HepG2 (cell line): ENCODE data around the gene IL1R1. TPM values are rescaled to one million over a fixed set of nuclear protein-coding genes. Genes with fewer than 3 reads are reported as not detected.
A peak's percentile ranks its signal among the peaks of the same experiment; 100 is the strongest.

ENCODE experiments used
- ATAC-seq: fragments of 200-7000 bp; cut with Tn5 transposase; 3 replicates; pipeline ENCODE4 v1.9.1; 2020; ENCODE audit warnings: mild to moderate bottlenecking, moderate library complexity
- BruUV-seq: library from RNA; stranded (reverse); fragments of 400-500 nt; replicated peaks from 2 replicates; lab custom pipeline; 2021; lab: Mats Ljungman, UMichigan
- CTCF ChIA-PET: fragments of 300-600 bp; formaldehyde crosslinking; extraction: SDS; loops from one replicate; lab custom pipeline; 2021; ENCODE audit warnings: low total read pairs, inconsistent platforms, low intra/inter-chr PET ratio; lab: Yijun Ruan, JAX
- POLR2A ChIA-PET: fragments of 350-600 bp; sonication (Branson Sonifier 250); formaldehyde crosslinking; loops from one replicate; lab custom pipeline; 2020; ENCODE audit warnings: antibody characterized with exemption, inconsistent platforms; lab: Yijun Ruan, JAX
- DNase-seq: peaks from one replicate; pipeline ENCODE4 v3.0.0-alpha.2; 2015; ENCODE audit warnings: low spot score
- FAIRE-seq: peaks from 3 replicates; lab custom pipeline; 2011; peaks lifted over from hg19 to GRCh38; lab: Jason Lieb, UNC
- H2AFZ ChIP-seq: one replicate; pipeline ENCODE4 v1.6.1; 2011; ENCODE audit warnings: low read length, inconsistent platforms
- H3K27ac ChIP-seq: fragments of 300-600 bp; 3 replicates; pipeline ENCODE4 v1.8.0; 2011; ENCODE audit warnings: mixed run types, mild to moderate bottlenecking, mixed read lengths, low read length, inconsistent platforms; ENCODE audit not compliant: insufficient read depth; ENCODE audit errors: extremely low read length
- H3K27me3 ChIP-seq, 2 experiments: fragments of 200-600 bp in 1 of 2; 2 replicates in 1 of 2; 3 replicates in 1 of 2; pipeline versions ENCODE4 v1.6.0 to v1.8.0; 2011; ENCODE audit warnings: low read length in 2 of 2, mild to moderate bottlenecking in 2 of 2, moderate library complexity in 2 of 2, inconsistent platforms in 1 of 2; ENCODE audit not compliant: insufficient read depth in 2 of 2, control insufficient read depth in 1 of 2
- H3K36me3 ChIP-seq, 2 experiments: fragments of 200-600 bp in 1 of 2; replicated peaks in 1 of 2; 2 replicates in 1 of 2; 3 replicates in 1 of 2; pipeline versions ENCODE4 v1.5.1 to v1.8.0; 2011; ENCODE audit warnings: low read length in 2 of 2, inconsistent platforms in 1 of 2; ENCODE audit not compliant: insufficient read depth in 2 of 2, control insufficient read depth in 1 of 2
- H3K4me1 ChIP-seq: 2 replicates; pipeline ENCODE4 v1.5.1; 2012; ENCODE audit warnings: low read length, inconsistent platforms; ENCODE audit not compliant: insufficient read depth
- H3K4me2 ChIP-seq: 2 replicates; pipeline ENCODE4 v1.6.0; 2011; ENCODE audit warnings: low read depth, low read length, inconsistent platforms
- H3K4me3 ChIP-seq, 3 experiments: fragments of 200-600 bp in 1 of 3; sonication (generic), shearing (Covaris generic) in 1 of 3; replicated peaks in 1 of 3; 2 replicates each; pipeline ENCODE4 v1.5.1; 2011 to 2016; ENCODE audit warnings: low read length in 3 of 3, inconsistent platforms in 2 of 3, low read depth in 2 of 3, mild to moderate bottlenecking in 2 of 3, control low read depth in 1 of 3, mixed read lengths in 1 of 3; ENCODE audit not compliant: insufficient read depth in 1 of 3
- H3K79me2 ChIP-seq: one replicate; pipeline ENCODE4 v1.6.1; 2011; ENCODE audit warnings: low read length, inconsistent platforms; ENCODE audit not compliant: insufficient read depth
- H3K9ac ChIP-seq: 2 replicates; pipeline ENCODE4 v1.6.0; 2011; ENCODE audit warnings: mild to moderate bottlenecking, low read depth, low read length, inconsistent platforms; ENCODE audit not compliant: insufficient read depth
- H3K9me3 ChIP-seq: 2 replicates; pipeline ENCODE4 v1.5.1; 2012; ENCODE audit warnings: mild to moderate bottlenecking, low read length
- H4K20me1 ChIP-seq: 2 replicates; pipeline ENCODE4 v1.6.0; 2011; ENCODE audit warnings: inconsistent platforms, mild to moderate bottlenecking, low read length, moderate library complexity; ENCODE audit not compliant: insufficient read depth
- CAMTA2 ChIP-seq: sonication (generic); formaldehyde crosslinking; IDR thresholded peaks from 2 replicates; pipeline ENCODE4 v1.4.0; 2020; ENCODE audit warnings: mild to moderate bottlenecking, missing genetic modification reagents, borderline replicate concordance
- LBX2 ChIP-seq: sonication (generic); formaldehyde crosslinking; IDR thresholded peaks from 2 replicates; pipeline ENCODE4 v1.5.0; 2020; ENCODE audit warnings: missing genetic modification reagents, mild to moderate bottlenecking, borderline replicate concordance
- SIX4 ChIP-seq: sonication (generic); formaldehyde crosslinking; IDR thresholded peaks from 2 replicates; pipeline ENCODE4 v1.4.0; 2020; ENCODE audit warnings: missing genetic modification reagents
- SP1 ChIP-seq, 2 experiments: fragments of 450-650 bp in 1 of 2; sonication (generic) in 1 of 2; formaldehyde crosslinking in 1 of 2; IDR thresholded peaks; 2 replicates each; pipeline versions ENCODE4 v1.4.0 to v1.6.1; 2016 to 2020; ENCODE audit warnings: missing genetic modification reagents in 1 of 2
- ZNF121 ChIP-seq: sonication (generic); formaldehyde crosslinking; IDR thresholded peaks from 2 replicates; pipeline ENCODE4 v1.5.0; 2020; ENCODE audit warnings: mild to moderate bottlenecking, missing genetic modification reagents
- ZNF264 ChIP-seq: sonication (generic); formaldehyde crosslinking; IDR thresholded peaks from 2 replicates; pipeline ENCODE4 v1.4.0; 2020; ENCODE audit warnings: missing genetic modification reagents
- WGBS: methylation state at CpG from one replicate; pipeline ENCODE4 v1.1.6; 2017; ENCODE audit warnings: low lambda C conversion rate; 5-methylcytosine and 5-hydroxymethylcytosine counted together
- in situ Hi-C: cut with HindIII; loops from 2 replicates; pipeline ENCODE4 v1.10.0; 2017; ENCODE audit warnings: low pct_unique_long_range_greater_than_20kb; ENCODE audit not compliant: extremely low pct_ligation_motif_present
- intact Hi-C: fragments of 100-400 bp; cut with micrococcal nuclease; formaldehyde crosslinking; loops from one replicate; pipeline ENCODE4 v1.10.0; 2022; ENCODE audit not compliant: unreplicated experiment
- polyA plus RNA-seq, 8 experiments: library from polyadenylated mRNA; depleted of rRNA in 3 of 8; stranded (reverse) in 7 of 8; unstranded in 1 of 8; fragments of >200 nt; fragmentation: Illumina TruSeq in 4 of 8; extraction: Trizol in 4 of 8; gene quantifications; 2 replicates each; pipeline versions ENCODE4 v1.2.1 to v1.2.3, GENCODE V29; 2011 to 2016; ENCODE audit warnings: low read depth in 4 of 8, missing spikeins in 1 of 8, mixed read lengths in 1 of 8; ENCODE audit not compliant: insufficient read depth in 1 of 8
- total RNA-seq, 5 experiments: library from RNA; depleted of rRNA; stranded (reverse); fragments of >200 nt; fragmentation: Illumina TruSeq; extraction: Trizol; gene quantifications; 2 replicates each; pipeline ENCODE4 v1.2.3, GENCODE V29; 2016; ENCODE audit warnings: low read depth in 1 of 5

The IL1R1 gene
- total and polyA plus RNA-seq, 2 of the 13 experiments (the other 11 are each of a cell fraction or from before 2014, with no cell fraction given): 38.0 to 93.1 TPM

- no peak overlapping the region for H3K4me2 ChIP-seq
- H3K9me3 ChIP-seq: no peaks in the 10 kb centered on the region
- DNase-seq (no peak), FAIRE-seq (no peak), ATAC-seq (no peak)
- POLR2A ChIA-PET: interaction anchor here (8.2 kb wide), 1 partner anchor 30 kb away, joined by 67 read pairs; the partner anchor contains the start of gene IL1R1
- intact Hi-C loops: no loop called here
- H4K20me1 ChIP-seq: no peaks in the 10 kb centered on the region
- TF ChIP-seq SP1 (IDR thresholded peaks at IDR 0.05) (no peak), SP1 (CRISPR knock-in tag; IDR thresholded peaks at IDR 0.05) (no peak), LBX2 (CRISPR knock-in tag) (no peak), ZNF121 (CRISPR knock-in tag) (no peak), ZNF264 (CRISPR knock-in tag) (peak; percentile 97), SIX4 (CRISPR knock-in tag) (no peak), CAMTA2 (no peak)
- no peak overlapping the region for H3K9ac ChIP-seq
- H3K4me1 ChIP-seq: peaks cover 91% of the 10 kb centered on the region
- no TSS peak for BruUV-seq
- no peaks in the 10 kb centered on the region for H3K79me2 ChIP-seq
- no peak overlapping the region for H3K27ac ChIP-seq
- CTCF ChIA-PET: no interaction called here
- no peaks in the 10 kb centered on the region for H3K27me3 ChIP-seq
- no peak overlapping the region for H3K4me3 ChIP-seq
- no peaks in the 10 kb centered on the region for H3K36me3 ChIP-seq
- in situ Hi-C loops: no loop called here
- H2AFZ ChIP-seq: no peak overlapping the region
- WGBS: 97% methylated on average over 10 of the region's 10 CpGs
These were observed 29.6 kb upstream of the IL1R1 start for GRCh38 chr2:102112692-102113665.
